T follicular helper cell (primary cell): ENCODE results near the gene CPT1B.

Source experiments
- DNase-seq: peaks from one replicate; pipeline ENCODE4 v3.0.0-alpha.2; 2020; ENCODE audit warnings: low read depth

CPT1B gene

DNA sequence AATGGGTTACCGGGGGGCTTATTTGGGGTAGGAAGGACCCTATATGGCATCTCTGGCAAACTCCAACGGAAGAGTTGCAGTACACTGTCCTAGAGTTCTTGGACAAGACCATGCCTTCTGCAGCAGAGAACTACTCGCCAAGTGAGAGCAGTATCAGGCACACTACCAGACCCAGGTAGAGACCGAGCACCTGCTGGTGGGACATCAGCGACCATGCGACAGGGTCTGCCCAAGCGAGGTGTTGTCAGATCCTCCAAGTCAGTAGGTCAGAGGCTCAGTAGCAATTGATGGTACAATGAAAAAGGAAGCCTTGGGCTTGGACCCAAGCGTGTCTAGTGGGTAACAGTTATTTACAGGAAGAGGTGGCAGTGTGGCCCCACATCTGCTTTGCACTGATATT, 7.6 kb upstream of the CPT1B start:
- DNase-seq = no peak

DNA sequence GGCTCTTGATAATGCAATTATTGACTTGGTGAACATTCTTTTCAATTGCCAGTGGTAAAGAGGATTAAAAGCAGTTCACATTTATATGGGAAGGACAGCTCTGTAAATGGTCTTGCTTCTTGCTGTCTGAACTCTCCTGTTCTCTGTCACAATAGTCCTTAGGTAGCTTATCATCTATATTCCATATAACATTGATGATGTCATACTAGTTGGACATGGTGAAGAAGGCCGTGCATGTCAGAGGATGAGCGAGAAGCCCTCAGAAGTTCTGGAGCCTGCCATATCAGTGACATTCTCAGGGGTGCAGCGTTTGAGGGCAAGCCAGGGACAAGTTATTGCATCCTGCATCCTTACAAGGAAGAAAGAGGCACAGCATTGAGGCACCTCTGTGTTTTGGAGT, 7.0 kb upstream of the CPT1B start:
- DNase-seq = no peak

DNA sequence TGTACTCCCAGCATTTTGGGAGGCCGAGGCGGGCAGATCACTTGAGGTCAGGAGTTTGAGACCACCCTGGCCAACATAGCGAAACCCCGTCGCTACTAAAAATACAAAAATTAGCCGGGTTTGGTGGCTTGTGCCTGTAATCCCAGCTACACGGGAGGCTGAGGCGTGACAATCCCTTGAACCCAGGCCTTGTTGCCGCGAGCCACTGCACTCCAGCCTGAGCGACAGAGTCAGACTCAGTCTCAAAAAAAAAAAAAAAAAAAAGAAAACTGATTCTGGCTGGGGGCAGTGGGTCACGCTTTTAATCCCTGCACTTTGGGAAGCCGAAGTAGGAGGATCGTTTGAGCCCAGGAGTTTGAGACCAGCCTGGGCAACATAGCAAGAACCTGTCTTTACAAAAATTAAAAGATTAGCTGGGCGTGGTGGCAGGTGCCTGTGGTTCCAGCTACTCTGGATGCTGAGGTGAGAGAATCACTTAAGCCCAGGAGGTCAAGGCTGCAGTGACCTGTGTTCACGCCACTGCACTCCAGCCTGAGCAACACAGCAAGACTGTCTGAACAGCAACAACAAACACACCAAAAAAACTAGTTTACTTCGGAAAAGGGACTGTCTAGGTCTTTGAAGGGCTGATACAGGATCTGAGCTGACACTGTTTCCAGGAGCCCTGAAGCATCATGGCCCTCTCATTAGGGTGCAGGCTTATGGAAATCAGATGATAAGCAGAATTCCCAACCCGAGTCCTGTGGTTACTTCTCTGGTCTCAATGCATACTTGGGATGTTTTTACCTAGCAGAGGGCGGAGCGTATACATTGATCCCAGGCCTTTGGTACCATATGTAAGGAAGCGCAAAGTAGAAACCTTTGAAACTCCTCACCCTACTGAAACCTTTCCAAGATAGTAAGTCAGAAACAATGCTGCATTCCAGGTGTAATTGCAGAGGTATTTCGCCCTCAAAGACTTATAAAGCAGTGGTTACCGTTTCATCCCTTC, 6.2 kb upstream of the CPT1B start:
- DNase-seq = no peak

DNA sequence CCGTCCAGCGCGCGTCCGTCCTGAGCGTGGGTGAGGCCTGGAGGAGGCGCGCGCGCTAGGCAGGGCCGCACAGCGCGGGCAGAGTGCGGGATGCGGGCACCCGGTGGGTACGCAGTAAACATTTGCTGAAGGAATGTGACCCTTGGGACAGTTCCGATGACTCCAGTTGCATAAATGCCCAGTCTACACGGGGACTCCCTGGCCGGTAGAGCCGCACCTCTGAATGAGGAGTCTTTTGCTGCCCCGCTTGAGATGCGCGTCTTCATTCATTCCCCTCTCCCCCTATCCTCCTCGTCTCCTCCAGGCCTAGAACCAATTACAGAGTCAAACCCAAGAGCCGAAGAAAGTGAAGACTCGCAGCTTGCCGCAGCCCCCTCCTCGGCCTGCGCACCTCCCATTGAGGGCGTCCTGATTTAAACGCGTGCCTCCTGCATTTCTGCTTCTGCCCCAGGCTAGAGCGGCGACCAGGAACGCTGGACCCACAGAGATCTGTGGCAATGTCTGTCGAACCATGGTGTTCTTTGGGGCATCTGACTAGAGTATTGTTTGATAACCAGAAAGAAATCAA, 5.2 kb upstream of the CPT1B start:
- DNase-seq = no peak

DNA sequence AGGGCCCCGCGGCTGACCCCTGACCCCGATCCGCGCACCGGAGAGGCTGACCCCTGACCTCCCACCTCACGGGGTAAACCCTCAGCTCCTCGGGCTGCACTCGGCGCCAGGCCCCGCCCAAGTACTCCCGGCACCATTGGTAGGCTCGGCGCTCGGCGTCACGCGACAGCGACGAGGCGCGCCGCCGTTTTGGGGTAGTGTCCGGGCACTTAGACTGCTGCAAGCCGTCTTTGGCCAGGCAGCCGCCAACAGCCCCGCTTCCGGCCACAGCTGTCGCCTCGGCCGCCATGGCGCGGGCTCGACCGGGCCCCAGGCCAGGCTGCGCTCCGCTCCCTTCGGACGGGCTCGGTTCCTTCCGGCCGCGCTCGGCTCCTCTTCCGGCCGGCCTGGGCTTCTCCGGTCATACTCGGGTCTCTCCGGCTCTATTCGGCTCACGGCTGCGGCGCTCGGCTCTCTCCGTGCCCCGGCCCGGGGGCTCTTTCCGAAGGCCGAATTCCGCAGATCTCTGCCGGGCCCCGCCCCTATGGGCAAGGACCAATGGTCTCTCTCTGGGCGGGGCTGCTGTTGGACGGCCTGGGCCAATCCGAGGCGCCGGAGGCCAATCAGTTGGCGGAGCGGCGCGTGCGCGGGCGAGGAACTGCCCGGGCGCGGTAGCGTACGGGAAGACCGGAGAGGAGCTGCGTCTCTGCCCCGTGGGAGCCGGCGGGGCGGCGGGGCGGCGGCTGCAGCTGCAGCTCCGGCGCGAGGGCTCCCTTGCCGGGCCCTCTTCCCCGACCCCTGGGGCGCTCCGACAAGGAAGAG, 4.5 kb upstream of the CPT1B start, which contains the start of gene CHKB:
CHKB (minus strand) TSS at position 357 of the 801 bp plus-strand sequence; CDS start at position 289, 68 bp downstream.
- peak; percentile 97 for DNase-seq

DNA sequence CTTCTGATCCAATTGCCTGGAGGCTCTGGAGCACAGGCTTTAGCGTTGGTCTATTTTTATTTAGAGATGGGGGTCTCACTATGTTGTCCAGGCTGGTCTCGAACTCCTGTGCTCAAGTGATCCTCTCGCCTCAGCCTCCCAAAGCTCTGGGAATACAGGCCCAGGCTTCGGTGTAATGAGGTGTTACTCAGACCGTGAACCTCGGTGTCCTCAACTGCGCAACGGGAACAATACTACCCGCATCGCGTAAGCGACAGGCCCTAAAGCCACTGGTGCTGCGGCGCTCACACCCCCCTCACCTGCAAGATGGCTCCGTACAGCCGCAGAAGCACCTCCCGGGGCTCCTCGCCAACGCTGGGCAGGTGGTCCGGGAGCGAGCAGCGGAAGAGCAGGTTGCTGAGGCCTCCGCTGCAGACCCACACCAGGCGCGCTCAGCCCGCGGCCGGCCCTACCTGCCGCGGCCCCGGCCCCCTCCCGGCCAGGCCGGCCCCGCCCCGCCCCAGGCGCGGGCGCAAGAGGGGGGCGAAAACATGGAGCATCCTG, 3.8 kb upstream of the CPT1B start:
- no peak for DNase-seq

DNA sequence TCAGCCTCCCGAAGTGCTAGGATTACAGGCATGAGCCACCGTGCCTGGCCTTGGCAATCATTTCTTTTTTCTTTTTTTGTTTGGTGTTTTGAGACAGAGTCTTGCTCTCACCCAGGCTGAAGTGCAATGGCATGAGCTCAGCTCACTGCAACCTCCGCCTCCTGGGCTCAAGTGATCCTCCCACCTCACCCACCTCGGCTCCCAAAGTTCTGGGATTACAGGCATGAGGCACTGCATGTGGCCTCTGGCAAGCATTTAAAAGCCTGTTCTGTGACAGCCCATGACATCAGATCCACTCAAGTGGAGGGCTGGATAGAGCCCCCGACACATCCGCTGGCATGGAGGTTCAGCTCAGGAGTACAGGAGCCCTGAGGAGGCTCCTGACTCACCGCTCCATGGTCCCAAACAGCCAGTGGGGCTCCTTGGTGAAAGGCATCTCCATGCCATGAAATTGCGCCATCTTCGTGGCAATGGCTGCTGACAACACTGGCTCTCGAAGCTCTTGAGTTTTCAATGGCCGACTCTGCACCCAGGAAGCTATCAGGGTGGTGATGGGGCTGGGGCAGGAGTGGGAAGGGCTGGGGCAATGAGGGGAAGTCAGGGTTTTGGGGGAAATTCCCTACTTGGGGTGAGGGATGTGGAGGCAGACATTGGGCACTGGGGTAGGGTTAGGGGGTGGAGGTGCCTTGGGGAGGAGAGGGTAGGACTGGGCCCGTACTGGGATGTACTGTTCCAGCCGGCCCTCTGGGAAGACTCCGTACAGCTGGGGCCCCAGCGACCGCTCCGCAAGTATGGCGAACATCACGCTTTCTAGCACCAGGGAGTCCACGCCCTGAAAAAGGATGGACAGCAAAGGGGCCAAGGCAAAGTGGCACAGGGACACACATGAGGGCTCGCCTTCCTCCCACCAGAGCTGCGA, 3.1 kb upstream of the CPT1B start:
- no peak for DNase-seq

DNA sequence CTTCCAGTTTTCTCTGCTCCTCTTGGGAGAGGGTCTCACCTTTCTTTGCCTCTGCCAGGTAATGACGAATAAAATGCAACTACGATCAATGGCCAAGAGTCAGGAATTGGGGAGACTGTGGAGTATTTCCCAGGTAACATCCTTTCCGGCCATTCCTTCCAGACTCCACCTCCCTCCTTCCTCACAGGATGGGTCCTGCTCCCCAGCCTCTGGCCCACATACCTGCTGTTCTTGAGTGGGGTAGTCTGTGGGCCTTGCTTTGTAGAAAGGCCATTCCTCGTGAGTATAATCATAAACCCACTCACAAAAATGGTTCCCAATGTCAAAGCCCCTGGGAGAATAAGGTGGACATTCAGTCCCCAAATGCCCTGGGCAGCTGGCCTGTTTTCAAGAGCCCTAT, 1.5 kb upstream of the CPT1B start:
- DNase-seq = no peak

DNA sequence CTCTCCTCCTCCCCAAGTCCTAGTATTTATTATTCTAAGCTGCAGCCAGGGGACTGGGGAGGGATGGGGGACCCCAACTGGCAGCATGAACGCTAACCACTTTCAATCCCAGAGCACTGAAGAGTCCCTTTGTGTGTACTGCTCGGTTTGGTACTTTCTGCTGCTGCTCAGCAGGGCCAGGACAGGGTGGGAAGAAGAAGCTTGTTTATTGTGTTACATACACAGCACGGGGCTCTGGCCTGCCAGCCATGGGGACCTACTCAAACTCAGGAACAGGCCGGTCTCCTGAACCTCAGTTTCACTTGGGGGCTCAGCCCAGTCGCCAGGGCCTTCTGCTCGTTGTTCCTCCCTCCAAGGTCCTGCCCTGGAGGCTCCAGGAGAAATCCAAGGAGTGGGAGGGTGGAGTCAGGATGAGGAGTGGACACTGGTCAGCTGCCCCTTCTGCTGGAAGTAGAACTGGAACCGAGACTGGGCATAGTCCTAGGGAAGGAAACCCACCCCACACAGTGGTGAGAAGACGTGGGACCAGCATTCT, 616 bp upstream of the CPT1B start:
- DNase-seq = no peak

DNA sequence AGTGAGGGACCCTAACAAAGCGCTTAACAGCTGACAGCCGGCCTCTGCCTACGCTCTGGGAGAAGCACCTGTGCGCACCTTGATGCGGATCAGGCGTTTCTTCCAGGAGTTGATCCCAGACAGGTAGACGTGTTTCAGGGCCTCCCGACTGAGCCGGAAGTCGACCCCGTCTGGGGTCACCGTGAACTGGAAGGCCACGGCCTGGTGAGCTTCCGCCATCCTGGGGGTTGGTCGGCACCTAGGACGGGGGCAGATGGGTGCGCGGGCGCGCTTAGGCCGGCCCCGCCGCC, 585 bp downstream of the CPT1B start:
- no peak for DNase-seq

DNA sequence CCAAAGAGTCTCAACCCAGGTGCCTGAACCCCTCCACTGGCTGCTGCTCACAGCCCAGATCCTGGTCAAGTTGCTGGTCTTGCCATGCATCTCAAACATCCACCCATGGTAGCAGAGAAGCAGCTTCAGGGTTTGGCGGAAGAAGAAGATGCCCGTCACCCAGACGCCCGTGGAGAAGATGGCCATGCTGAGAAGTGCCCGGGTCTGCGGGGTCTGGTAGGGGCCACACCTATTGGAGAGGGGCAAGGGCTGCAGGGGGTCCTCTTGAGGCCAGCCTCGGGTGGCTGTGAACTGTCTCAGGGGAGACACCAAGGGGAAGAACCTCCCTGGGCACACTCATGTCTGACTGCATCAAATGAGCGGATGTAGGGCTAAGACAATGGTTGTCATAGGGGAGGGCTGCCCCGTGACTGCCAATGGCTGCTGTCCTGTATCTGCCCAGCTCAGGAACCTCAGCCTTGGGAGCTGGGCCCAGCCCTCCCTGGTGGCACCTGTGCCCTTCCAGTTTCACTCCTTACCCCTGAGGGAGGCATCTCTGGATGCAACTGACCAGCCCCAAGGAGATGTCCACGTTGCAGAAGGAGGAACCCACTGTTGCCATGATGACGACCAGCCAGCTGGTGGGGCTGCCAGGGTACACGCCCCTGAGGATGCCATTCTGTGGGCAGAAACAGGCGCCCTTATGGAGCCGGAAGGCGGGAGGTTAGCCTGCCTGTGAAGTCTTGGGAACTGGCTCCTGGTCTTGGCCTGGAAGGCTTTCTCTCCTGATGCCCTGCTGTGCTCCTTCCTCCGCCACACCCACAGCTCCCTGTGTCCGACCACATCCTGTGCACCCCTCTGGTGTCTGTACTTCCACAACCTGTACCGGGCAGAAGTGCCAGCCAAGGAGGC, 1.2 kb downstream of the CPT1B start:
- no peak for DNase-seq

DNA sequence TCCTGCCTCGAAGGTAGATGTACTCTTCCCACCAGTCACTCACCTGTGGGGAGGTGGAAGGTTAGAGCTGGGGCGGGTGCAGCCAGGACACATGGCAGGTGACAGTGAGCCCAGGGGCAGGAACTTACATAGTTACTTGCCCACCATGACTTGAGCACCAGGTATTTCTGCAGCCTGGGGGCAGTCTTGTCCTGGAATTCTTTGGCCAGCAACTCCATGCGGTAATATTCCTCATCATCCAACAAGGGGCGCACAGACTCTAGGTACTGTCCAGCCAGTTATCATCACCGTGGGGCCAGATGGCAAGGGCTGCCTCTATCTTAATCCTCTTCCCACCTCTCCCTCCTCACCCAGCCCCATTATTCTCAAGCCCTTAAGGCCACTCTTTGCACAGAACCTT, 2.2 kb downstream of the CPT1B start:
- DNase-seq = no peak

DNA sequence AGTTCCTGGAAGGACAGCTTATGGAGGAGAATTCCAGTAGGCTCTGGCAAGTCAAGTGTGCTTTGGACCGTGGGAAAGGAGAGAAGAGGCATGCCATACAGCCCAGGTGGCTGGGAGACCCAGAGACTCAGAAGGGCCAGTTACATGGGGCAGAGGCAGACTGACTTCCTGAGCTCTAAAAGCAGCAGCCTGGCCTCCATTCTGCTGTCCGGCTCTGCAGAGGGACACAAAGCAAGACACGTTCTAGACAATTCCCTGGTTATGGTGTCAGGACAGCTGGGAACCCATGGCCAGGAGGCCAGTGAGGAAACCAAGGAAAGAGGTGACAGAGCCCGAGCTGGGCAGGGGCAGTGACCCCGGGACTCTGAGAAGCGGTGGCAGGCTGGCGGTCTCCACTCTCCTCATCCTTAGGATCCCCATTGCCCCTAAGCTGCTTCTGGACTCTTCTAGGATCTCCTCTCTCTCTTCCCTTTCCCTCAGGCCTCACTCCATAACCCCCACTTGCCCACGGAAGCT, 2.7 kb downstream of the CPT1B start:
- no peak for DNase-seq

DNA sequence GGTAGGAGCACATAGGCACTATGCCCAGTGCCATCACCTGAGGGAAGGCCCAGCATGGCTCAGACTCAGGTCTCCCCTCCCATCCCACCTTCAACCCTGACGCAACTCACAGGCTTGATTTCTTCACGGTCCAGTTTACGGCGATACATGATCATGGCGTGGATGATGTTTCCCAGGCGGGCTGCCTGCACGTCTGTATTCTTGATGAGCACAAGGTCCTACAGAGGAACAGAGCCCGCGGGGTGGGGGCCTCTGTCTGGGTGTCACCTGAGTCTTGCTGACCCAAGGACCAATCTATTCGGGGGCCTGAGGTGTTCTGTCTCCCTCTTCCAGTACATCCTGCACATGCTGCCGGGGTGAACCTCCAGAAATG, 3.9 kb downstream of the CPT1B start:
- no peak for DNase-seq

DNA sequence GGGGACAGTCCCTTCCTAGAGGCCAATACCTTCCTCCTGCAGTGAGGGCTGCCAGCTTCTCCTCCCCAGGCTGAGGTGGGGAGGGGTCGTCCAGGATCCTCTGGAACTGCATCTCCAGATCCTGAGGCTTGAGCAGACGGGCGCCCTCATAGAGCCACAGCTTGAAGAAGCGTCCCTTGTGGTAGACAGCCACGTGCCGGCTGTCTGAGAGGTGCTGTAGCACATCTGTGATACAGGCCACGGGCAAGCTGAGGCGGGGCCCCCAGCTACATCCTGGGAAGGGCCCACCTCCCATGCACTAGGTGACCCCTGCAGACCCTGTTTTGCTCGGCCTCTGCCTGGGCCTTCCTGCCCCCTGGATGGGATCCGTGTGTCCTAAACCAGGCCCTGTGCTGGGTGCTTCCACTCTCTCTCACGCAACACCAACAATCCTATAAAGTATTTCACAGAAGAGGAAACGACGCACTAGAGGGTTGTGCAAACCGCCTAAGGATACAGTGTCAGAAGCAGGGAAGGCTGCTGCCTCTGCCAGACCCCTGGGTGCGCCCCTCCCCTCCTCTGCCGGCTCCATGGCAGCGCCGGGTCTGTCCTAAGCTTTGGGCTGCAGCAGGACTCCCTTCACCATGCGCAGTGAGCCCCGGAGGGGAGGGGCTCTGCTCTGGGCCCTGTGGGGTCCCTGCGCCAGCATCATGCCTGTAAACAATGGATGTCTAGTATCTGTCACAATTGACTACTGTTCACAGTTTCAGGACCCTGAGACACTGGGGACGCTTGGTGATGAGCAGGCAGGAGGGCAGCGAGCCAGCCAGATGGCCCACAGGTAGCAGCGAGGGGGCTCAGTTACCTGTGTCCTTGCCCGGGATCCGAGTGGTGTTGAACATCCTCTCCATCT, 4.5 kb downstream of the CPT1B start:
- DNase-seq = no peak

DNA sequence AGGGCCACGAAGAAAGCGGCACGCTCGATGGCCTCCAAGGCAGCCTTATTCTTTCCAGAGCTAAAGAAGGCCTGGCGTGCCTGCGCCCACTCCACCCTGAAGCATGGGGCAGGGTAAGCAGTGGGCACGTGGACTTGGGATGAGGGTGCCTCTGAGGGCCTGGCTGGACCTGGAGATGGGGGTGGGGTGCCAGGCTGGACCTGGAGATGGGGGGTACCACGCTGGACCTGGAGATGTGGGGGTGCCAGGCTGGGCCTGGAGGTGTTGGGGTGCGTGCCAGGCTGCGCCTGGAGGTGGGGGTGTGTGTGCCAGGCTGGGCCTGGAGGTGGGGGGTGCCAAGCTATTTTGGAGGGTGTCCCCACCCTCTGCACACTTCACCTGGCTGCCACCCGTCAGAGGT, 5.3 kb downstream of the CPT1B start:
- no peak for DNase-seq

DNA sequence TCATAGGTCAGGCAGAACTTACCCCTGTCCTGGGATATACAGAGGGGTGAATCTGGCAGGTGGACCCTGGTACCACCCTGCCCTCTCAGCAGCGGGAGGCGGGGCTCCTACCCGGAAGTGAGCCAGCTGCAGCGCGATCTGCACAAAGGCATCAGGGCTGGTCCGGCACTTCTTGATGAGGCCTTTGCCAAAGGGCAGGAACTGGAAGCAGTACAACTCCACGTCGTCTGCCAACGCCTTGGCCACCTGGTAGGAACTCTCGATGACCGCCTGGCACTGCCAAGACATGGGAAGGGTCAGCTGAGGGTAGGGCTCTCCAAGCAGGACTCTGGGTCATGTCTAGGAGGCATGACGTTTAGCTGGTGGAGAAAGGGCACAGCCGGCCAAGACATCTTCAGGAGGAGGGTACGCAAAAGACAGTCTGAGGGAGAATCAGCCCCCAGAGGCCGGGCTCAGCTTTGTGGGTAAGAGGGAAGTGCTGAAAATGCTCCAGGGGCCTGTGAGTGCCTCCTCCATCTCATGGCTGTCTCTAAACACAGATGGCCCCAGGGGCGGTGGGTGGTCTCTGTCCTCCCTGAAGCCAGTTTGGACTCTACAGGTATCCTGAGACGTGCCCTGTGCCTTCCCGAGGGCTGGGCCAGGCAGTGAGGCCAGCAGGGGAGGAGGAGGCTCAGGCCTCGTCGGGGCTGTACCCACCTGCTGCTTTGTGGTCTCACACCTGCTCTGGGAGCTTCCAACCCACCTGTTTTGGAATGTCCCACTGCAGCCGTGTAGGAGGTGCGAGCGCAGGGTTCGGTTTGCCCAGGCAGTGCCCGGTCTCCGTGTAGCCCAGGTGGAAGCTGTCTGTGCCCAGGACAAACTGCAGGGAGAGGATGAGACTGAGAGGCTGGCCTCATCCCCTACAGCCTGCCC, 6.7 kb downstream of the CPT1B start:
- no peak for DNase-seq

DNA sequence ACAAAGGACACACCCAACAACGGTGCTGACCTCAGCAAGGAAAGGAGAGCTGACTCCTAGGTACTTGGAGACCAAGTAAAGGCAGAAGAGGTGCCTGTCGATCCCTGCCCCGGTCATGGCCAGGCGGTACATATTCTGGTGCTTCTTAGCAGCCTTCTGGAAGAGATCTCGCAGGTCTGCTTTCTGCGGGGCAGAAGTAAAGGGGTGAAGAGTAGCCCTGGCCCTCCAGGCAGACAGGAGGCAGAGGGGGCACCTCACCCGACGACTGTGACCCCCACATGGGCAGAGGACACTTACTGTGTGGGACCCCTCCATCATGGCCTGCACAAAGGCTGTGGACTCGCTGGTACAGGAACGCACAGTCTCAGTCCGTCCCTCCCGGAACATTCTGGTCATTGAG, 7.4 kb downstream of the CPT1B start:
- DNase-seq = no peak
